ENCODE results near the gene VAMP1. TPM values are rescaled to one million over a fixed set of nuclear protein-coding genes. Genes with fewer than 3 reads are reported as not detected.
"Not testable (repeated sequence)": the region's sequence is repeated elsewhere in the genome, so short reads cannot be mapped to it uniquely, and the experiment has no call there.

VAMP1 gene
- total RNA-seq, 1 experiment from 2014 or later: 13.9 TPM

- BruUV-seq (replicated peaks): no TSS peak
- POLR2A ChIA-PET (ENCODE audit: unreplicated experiment): no interaction called here
Measured at GRCh38 chr12:6508087-6508486, 37.6 kb upstream of the VAMP1 start.

GRCh38 chr12:6507102-6507998, 36.9 kb upstream of the VAMP1 start:
- TF ChIP-seq EZH2 (IDR thresholded peaks at IDR 0.05; ENCODE audit: low read length, unreplicated experiment) (no peak), CTCF (conservative IDR thresholded peaks at IDR 0.05; ENCODE audit: low read depth, low read length) (no peak), EZH2phosphoT487 (IDR thresholded peaks at IDR 0.05; ENCODE audit: borderline replicate concordance, low read length) (no peak)
- no peaks in the 10 kb centered on the region for H3K9me3 ChIP-seq (ENCODE audit: low read length)
- intact Hi-C loops (cut with micrococcal nuclease): no loop called here
- H3K9ac ChIP-seq (ENCODE audit: low read length): no peak overlapping the region
- H3F3A ChIP-seq (ENCODE audit: low read length, unreplicated experiment): no peaks in the 10 kb centered on the region
- no peaks in the 10 kb centered on the region for H3K9me2 ChIP-seq (replicated peaks; ENCODE audit: low read length)
- peaks cover 38% of the 10 kb centered on the region; the same call in 1 of the 2 replicates for H3K79me2 ChIP-seq (ENCODE audit: low read length)
- H3K36me3 ChIP-seq (ENCODE audit: low read depth, low read length): peaks cover 18% of the 10 kb centered on the region
- ChIA-PET CTCF (no interaction called here), POLR2A (ENCODE audit: unreplicated experiment) (no interaction called here)
- no peaks in the 10 kb centered on the region for H3K4me1 ChIP-seq (ENCODE audit: insufficient read depth, low read length)
- no peak overlapping the region for H3K27ac ChIP-seq (ENCODE audit: low read length)
- ATAC-seq (no peak), DNase-seq (no peak)
- H4K20me1 ChIP-seq (ENCODE audit: low read length): no peaks in the 10 kb centered on the region
- H3K27me3 ChIP-seq (ENCODE audit: low read length): no peaks in the 10 kb centered on the region
- no peak overlapping the region for H3K4me2 ChIP-seq (ENCODE audit: low read length)
- H3K4me3 ChIP-seq (ENCODE audit: low read length): no peak overlapping the region
- H2AFZ ChIP-seq (ENCODE audit: low read length): no peak overlapping the region
- BruUV-seq (replicated peaks): no TSS peak

More at GRCh38 chr12:6508087-6508486, 37.6 kb upstream of the VAMP1 start:
- Histone ChIP-seq H3K4me3 (ENCODE audit: low read length) (no peak overlapping the region), H3K27me3 (ENCODE audit: low read length) (no peaks in the 10 kb centered on the region), H3K9ac (ENCODE audit: low read length) (no peak overlapping the region), H3K9me2 (replicated peaks; ENCODE audit: low read length) (no peaks in the 10 kb centered on the region), H3K9me3 (ENCODE audit: low read length) (no peaks in the 10 kb centered on the region), H3K4me1 (ENCODE audit: insufficient read depth, low read length) (no peaks in the 10 kb centered on the region), H3K79me2 (ENCODE audit: low read length) (peaks cover 35% of the 10 kb centered on the region; the same call in 1 of the 2 replicates), H3K27ac (ENCODE audit: low read length) (no peak overlapping the region), H4K20me1 (ENCODE audit: low read length) (no peaks in the 10 kb centered on the region), H3K36me3 (ENCODE audit: low read depth, low read length) (peaks cover 24% of the 10 kb centered on the region), H2AFZ (ENCODE audit: low read length) (no peak overlapping the region), H3K4me2 (ENCODE audit: low read length) (no peak overlapping the region), H3F3A (ENCODE audit: low read length, unreplicated experiment) (no peaks in the 10 kb centered on the region)
- CTCF ChIA-PET: no interaction called here
- intact Hi-C loops (cut with micrococcal nuclease): no loop called here
- TF ChIP-seq EZH2phosphoT487 (IDR thresholded peaks at IDR 0.05; ENCODE audit: borderline replicate concordance, low read length): no peak
- TF ChIP-seq EZH2 (IDR thresholded peaks at IDR 0.05; ENCODE audit: low read length, unreplicated experiment): no peak
- TF ChIP-seq CTCF (conservative IDR thresholded peaks at IDR 0.05; ENCODE audit: low read depth, low read length): no peak
- no peak for ATAC-seq
- no peak for DNase-seq

GRCh38 chr12:6500466-6500865, 30.0 kb upstream of the VAMP1 start:
- intact Hi-C loops (cut with micrococcal nuclease): no loop called here
- H3K36me3 ChIP-seq (ENCODE audit: low read depth, low read length): peaks cover 18% of the 10 kb centered on the region
- H3K4me1 ChIP-seq (ENCODE audit: insufficient read depth, low read length): peaks cover 4% of the 10 kb centered on the region
- BruUV-seq (replicated peaks): no TSS peak
- no peaks in the 10 kb centered on the region for H3F3A ChIP-seq (ENCODE audit: low read length, unreplicated experiment)
- no peaks in the 10 kb centered on the region for H3K9me3 ChIP-seq (ENCODE audit: low read length)
- H2AFZ ChIP-seq (ENCODE audit: low read length): no peak overlapping the region
- H3K79me2 ChIP-seq (ENCODE audit: low read length): peaks cover 73% of the 10 kb centered on the region
- ATAC-seq: no peak
- H3K27me3 ChIP-seq (ENCODE audit: low read length): no peaks in the 10 kb centered on the region
- no peaks in the 10 kb centered on the region for H4K20me1 ChIP-seq (ENCODE audit: low read length)
- no peak overlapping the region for H3K4me3 ChIP-seq (ENCODE audit: low read length)
- POLR2A ChIA-PET (ENCODE audit: unreplicated experiment): no interaction called here
- no peak overlapping the region for H3K4me2 ChIP-seq (ENCODE audit: low read length)
- CTCF ChIA-PET: no interaction called here
- no peak for DNase-seq
- H3K9me2 ChIP-seq (replicated peaks; ENCODE audit: low read length): no peaks in the 10 kb centered on the region
- H3K9ac ChIP-seq (ENCODE audit: low read length): no peak overlapping the region
- H3K27ac ChIP-seq (ENCODE audit: low read length): no peak overlapping the region
- TF ChIP-seq EZH2 (IDR thresholded peaks at IDR 0.05; ENCODE audit: low read length, unreplicated experiment) (no peak), EZH2phosphoT487 (IDR thresholded peaks at IDR 0.05; ENCODE audit: borderline replicate concordance, low read length) (no peak), CTCF (conservative IDR thresholded peaks at IDR 0.05; ENCODE audit: low read depth, low read length) (no peak)

GRCh38 chr12:6497291-6497690, 26.8 kb upstream of the VAMP1 start:
- H3K27me3 ChIP-seq (ENCODE audit: low read length); H3K9ac ChIP-seq (ENCODE audit: low read length); H4K20me1 ChIP-seq (ENCODE audit: low read length); CTCF ChIA-PET; H3K9me3 ChIP-seq (ENCODE audit: low read length); POLR2A ChIA-PET (ENCODE audit: unreplicated experiment); H3K4me3 ChIP-seq (ENCODE audit: low read length); DNase-seq; BruUV-seq (replicated peaks); intact Hi-C loops (cut with micrococcal nuclease); ATAC-seq; H3F3A ChIP-seq (ENCODE audit: low read length, unreplicated experiment); H2AFZ ChIP-seq (ENCODE audit: low read length); H3K9me2 ChIP-seq (replicated peaks; ENCODE audit: low read length); H3K27ac ChIP-seq (ENCODE audit: low read length): not testable (repeated sequence)
- H3K4me1 ChIP-seq (ENCODE audit: insufficient read depth, low read length): peaks cover 15% of the 10 kb centered on the region
- peaks cover 76% of the 10 kb centered on the region for H3K79me2 ChIP-seq (ENCODE audit: low read length)
- H3K4me2 ChIP-seq (ENCODE audit: low read length): peak overlapping the region; percentile 17; the same call in 1 of the 2 replicates
- H3K36me3 ChIP-seq (ENCODE audit: low read depth, low read length): peaks cover 19% of the 10 kb centered on the region
